HEK293 (cell line): ENCODE measurements around the gene ASNSD1.

Experiments
- CTCF ChIA-PET: fragments of 350-600 bp; formaldehyde crosslinking; extraction: SDS; loops from one replicate; lab custom pipeline; 2021; ENCODE audit warnings: antibody characterized with exemption; lab: Yijun Ruan, JAX
- POLR2A ChIA-PET: fragments of 300-600 bp; formaldehyde crosslinking; extraction: SDS; loops from one replicate; lab custom pipeline; 2020; ENCODE audit warnings: antibody characterized with exemption, inconsistent platforms; lab: Yijun Ruan, JAX
- H3K27ac ChIP-seq: fragments of 200-500 bp; sonication (Bioruptor generic); 2 replicates; pipeline ENCODE4 v1.5.1; 2014; ENCODE audit warnings: low read depth, low read length, control low read depth, inconsistent platforms; ENCODE audit errors: extremely low read depth
- H3K36me3 ChIP-seq, 2 experiments: fragments of 200-500 bp in 1 of 2; sonication (Bioruptor generic) in 1 of 2; 1 replicate in 1 of 2; 2 replicates in 1 of 2; pipeline ENCODE4 v1.5.1; 2014 to 2017; ENCODE audit warnings: inconsistent platforms in 2 of 2, low read length in 2 of 2; ENCODE audit not compliant: control insufficient read depth in 2 of 2, insufficient read depth in 1 of 2
- H3K4me1 ChIP-seq: fragments of 200-500 bp; sonication (Bioruptor generic); 2 replicates; pipeline ENCODE4 v1.5.1; 2014; ENCODE audit warnings: mild to moderate bottlenecking, low read length, inconsistent platforms; ENCODE audit not compliant: control insufficient read depth, insufficient read depth
- H3K4me3 ChIP-seq: 2 replicates; pipeline ENCODE4 v1.5.1; 2011; ENCODE audit warnings: low read depth, mild to moderate bottlenecking, control low read depth, low read length, moderate library complexity
- H3K9me3 ChIP-seq: fragments of 200-500 bp; sonication (Bioruptor generic); 2 replicates; pipeline ENCODE4 v1.5.1; 2014; ENCODE audit warnings: low read depth, low read length, inconsistent platforms; ENCODE audit not compliant: control insufficient read depth, insufficient read depth
- ATF2 ChIP-seq: fragments of 450-650 bp; formaldehyde crosslinking; IDR thresholded peaks from 2 replicates; pipeline ENCODE4 v1.5.1; 2016; ENCODE audit warnings: missing biosample characterization, missing genetic modification characterization, low read depth
- BCL11A ChIP-seq: fragments of 450-650 bp; formaldehyde crosslinking; IDR thresholded peaks from 2 replicates; pipeline ENCODE4 v1.5.1; 2016; ENCODE audit warnings: low read depth, missing biosample characterization, missing genetic modification characterization
- BCL6B ChIP-seq: fragments of 450-650 bp; formaldehyde crosslinking; IDR thresholded peaks from 2 replicates; pipeline ENCODE4 v1.5.1; 2017; ENCODE audit warnings: missing biosample characterization, missing genetic modification characterization
- FEZF1 ChIP-seq: fragments of 450-650 bp; formaldehyde crosslinking; IDR thresholded peaks from 2 replicates; pipeline ENCODE4 v1.5.1; 2016; ENCODE audit warnings: missing biosample characterization, missing genetic modification characterization
- GFI1B ChIP-seq: fragments of 450-650 bp; formaldehyde crosslinking; IDR thresholded peaks from 2 replicates; pipeline ENCODE4 v1.5.1; 2016; ENCODE audit warnings: missing biosample characterization, missing genetic modification characterization
- HIC1 ChIP-seq: fragments of 450-650 bp; formaldehyde crosslinking; IDR thresholded peaks from 2 replicates; pipeline ENCODE4 v1.5.1; 2016; ENCODE audit warnings: missing biosample characterization, missing genetic modification characterization
- KLF1 ChIP-seq: fragments of 450-650 bp; formaldehyde crosslinking; IDR thresholded peaks from 2 replicates; pipeline ENCODE4 v1.5.1; 2016; ENCODE audit warnings: missing biosample characterization, missing genetic modification characterization
- KLF16 ChIP-seq: fragments of 450-650 bp; formaldehyde crosslinking; IDR thresholded peaks from 2 replicates; pipeline ENCODE4 v1.5.1; 2017; ENCODE audit warnings: missing biosample characterization, missing genetic modification characterization
- KLF7 ChIP-seq: fragments of 450-650 bp; formaldehyde crosslinking; IDR thresholded peaks from 2 replicates; pipeline ENCODE4 v1.5.1; 2016; ENCODE audit warnings: missing biosample characterization, missing genetic modification characterization, borderline replicate concordance
- MZF1 ChIP-seq: fragments of 450-650 bp; formaldehyde crosslinking; IDR thresholded peaks from 2 replicates; pipeline ENCODE4 v1.5.1; 2017; ENCODE audit warnings: missing biosample characterization, missing genetic modification characterization, borderline replicate concordance
- OSR2 ChIP-seq: fragments of 450-650 bp; formaldehyde crosslinking; IDR thresholded peaks from 2 replicates; pipeline ENCODE4 v1.5.1; 2016; ENCODE audit warnings: missing biosample characterization, missing genetic modification characterization
- REST ChIP-seq: fragments of 450-650 bp; formaldehyde crosslinking; IDR thresholded peaks from 2 replicates; pipeline ENCODE4 v1.5.1; 2016; ENCODE audit warnings: missing biosample characterization, missing genetic modification characterization
- SP7 ChIP-seq: fragments of 450-650 bp; formaldehyde crosslinking; IDR thresholded peaks from 2 replicates; pipeline ENCODE4 v1.5.1; 2016; ENCODE audit warnings: missing biosample characterization, missing genetic modification characterization
- TRIM28 ChIP-seq: IDR thresholded peaks from 2 replicates; pipeline ENCODE4 v1.6.1; 2011; ENCODE audit warnings: low read length, control low read depth, borderline replicate concordance
- ZNF266 ChIP-seq: fragments of 450-650 bp; formaldehyde crosslinking; IDR thresholded peaks from 2 replicates; pipeline ENCODE4 v1.5.1; 2016; ENCODE audit warnings: missing biosample characterization, missing genetic modification characterization, low read depth
- ZNF335 ChIP-seq: fragments of 450-650 bp; formaldehyde crosslinking; conservative IDR thresholded peaks from 2 replicates; pipeline ENCODE4 v1.5.1; 2016; ENCODE audit warnings: missing biosample characterization, missing genetic modification characterization
- ZNF629 ChIP-seq: fragments of 450-650 bp; formaldehyde crosslinking; IDR thresholded peaks from 2 replicates; pipeline ENCODE4 v1.5.1; 2017; ENCODE audit warnings: missing biosample characterization, missing genetic modification characterization
- ZNF747 ChIP-seq: fragments of 450-650 bp; formaldehyde crosslinking; IDR thresholded peaks from 2 replicates; pipeline ENCODE4 v1.5.1; 2016; ENCODE audit warnings: missing biosample characterization, missing genetic modification characterization
- ZNF843 ChIP-seq: fragments of 450-650 bp; formaldehyde crosslinking; IDR thresholded peaks from 2 replicates; pipeline ENCODE4 v1.5.1; 2016; ENCODE audit warnings: missing biosample characterization, missing genetic modification characterization
- ZXDB ChIP-seq: fragments of 450-650 bp; formaldehyde crosslinking; IDR thresholded peaks from 2 replicates; pipeline ENCODE4 v1.5.1; 2016; ENCODE audit warnings: missing biosample characterization, missing genetic modification characterization

ASNSD1 gene

GRCh38 chr2:189639007-189639609 lies 22.2 kb upstream of the ASNSD1 start:
- TF ChIP-seq HIC1: peak; percentile 77; the same call in 1 of the 2 replicates
- TF ChIP-seq KLF16: peak; percentile 22; the same call in 1 of the 2 replicates
- TF ChIP-seq ZNF266: no peak
- no peak for TF ChIP-seq MZF1 (tag by site-specific recombination)
- TF ChIP-seq ZNF335: 0 out of 2 replicates have a peak, but pooled peaks have one; percentile 27
- 0 out of 2 replicates have a peak, but pooled peaks have one; percentile 11 for TF ChIP-seq ATF2
- TF ChIP-seq GFI1B (tag by site-specific recombination): no peak
- TF ChIP-seq TRIM28: peak; percentile 87
- peak; percentile 53; the same call in 1 of the 2 replicates for TF ChIP-seq ZXDB (tag by site-specific recombination)
- peak; percentile 34; the same call in 1 of the 2 replicates for TF ChIP-seq ZNF629 (tag by site-specific recombination)
- TF ChIP-seq SP7: peak; percentile 71
- no peak for TF ChIP-seq REST
- peak; percentile 79 for TF ChIP-seq KLF1
- peak; percentile 67 for TF ChIP-seq OSR2
- TF ChIP-seq, all 188 proteins: peak for 10
- H3K4me3 ChIP-seq: no peak overlapping the region
- H3K27ac ChIP-seq: peak overlapping the region; percentile 63
- peaks cover 29% of the 10 kb centered on the region for H3K4me1 ChIP-seq
- ChIA-PET POLR2A (no interaction called here), CTCF (interaction anchor here (0.9 to 1.0 kb wide), 2 partner anchors 22 to 35 kb away, joined by 3 read pairs; no protein-coding TSS in a partner anchor)
- no peaks in the 10 kb centered on the region for H3K9me3 ChIP-seq
- no peaks in the 10 kb centered on the region for H3K36me3 ChIP-seq

GRCh38 chr2:189641002-189641401 lies 20.3 kb upstream of the ASNSD1 start:
- CTCF ChIA-PET: interaction anchor here (0.7 kb wide), 1 partner anchor 15 kb away, joined by 3 read pairs; no protein-coding TSS in a partner anchor

More at GRCh38 chr2:189641002-189641401, 20.3 kb upstream of the ASNSD1 start:
- POLR2A ChIA-PET: interaction anchor here (1.0 kb wide), 1 partner anchor 9 kb away, joined by 3 read pairs; no protein-coding TSS in a partner anchor
- no peak overlapping the region for H3K4me3 ChIP-seq
- H3K9me3 ChIP-seq: no peaks in the 10 kb centered on the region
- no peaks in the 10 kb centered on the region for H3K36me3 ChIP-seq
- no peak overlapping the region for H3K27ac ChIP-seq
- peaks cover 25% of the 10 kb centered on the region for H3K4me1 ChIP-seq
- TF ChIP-seq TRIM28 (peak; percentile 63; the same call in 1 of the 2 replicates), KLF7 (tag by site-specific recombination) (no peak), ZNF843 (peak; percentile 52; the same call in 1 of the 2 replicates), OSR2 (peak; percentile 67), BCL6B (peak; percentile 49; the same call in 1 of the 2 replicates), ZNF747 (tag by site-specific recombination) (no peak), BCL11A (tag by site-specific recombination) (no peak), FEZF1 (peak; percentile 61)
- TF ChIP-seq, all 188 proteins: peak for 5
